GM12873 (cell line): ENCODE measurements around the gene TEX28.

Source experiments
- TF ChIP-seq, protein P1 (sequence below): IDR thresholded peaks from 2 replicates; pipeline ENCODE4 v1.5.1; 2012; ENCODE audit warnings: low read depth, mild to moderate bottlenecking, moderate library complexity, low read length, control low read depth; ENCODE audit not compliant: insufficient read depth; ENCODE audit errors: missing control alignments

Gene TEX28, protein sequence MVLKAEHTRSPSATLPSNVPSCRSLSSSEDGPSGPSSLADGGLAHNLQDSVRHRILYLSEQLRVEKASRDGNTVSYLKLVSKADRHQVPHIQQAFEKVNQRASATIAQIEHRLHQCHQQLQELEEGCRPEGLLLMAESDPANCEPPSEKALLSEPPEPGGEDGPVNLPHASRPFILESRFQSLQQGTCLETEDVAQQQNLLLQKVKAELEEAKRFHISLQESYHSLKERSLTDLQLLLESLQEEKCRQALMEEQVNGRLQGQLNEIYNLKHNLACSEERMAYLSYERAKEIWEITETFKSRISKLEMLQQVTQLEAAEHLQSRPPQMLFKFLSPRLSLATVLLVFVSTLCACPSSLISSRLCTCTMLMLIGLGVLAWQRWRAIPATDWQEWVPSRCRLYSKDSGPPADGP

DNA sequence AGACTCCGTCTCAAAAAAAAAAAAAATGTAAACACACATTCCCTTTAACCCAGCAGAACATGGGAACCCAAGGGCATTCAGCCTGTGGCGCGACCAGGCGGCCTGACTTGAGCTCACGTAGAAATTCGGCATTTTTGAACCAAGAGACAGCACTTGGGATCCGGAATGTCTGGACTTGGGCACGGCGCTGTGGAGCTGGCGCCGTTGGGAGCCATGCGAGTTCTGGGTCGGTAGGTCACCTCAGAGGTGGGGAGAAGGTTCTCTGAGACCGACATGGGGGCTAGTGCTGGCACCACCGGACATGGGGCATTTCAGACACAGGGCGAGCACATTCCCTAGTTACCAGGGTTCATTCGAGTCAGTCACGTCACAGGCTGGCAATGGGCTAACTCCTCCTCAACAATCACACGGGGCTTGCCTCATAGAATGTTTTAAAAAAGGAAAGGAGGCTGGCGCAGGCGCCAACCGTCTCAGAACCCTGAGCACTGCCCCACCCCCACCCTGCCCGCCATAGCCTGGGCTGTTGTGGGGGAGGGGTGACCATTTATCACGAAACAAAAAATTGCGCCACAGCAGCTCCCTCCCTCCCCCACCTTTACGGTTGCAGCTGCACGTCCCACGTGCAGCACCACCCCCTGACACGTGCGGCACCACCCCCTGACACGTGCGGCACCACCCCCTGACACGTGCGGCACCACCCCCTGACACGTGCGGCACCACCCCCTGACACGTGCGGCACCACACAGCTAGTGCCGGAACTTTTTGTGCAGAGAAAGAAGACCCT is at the start of gene TEX28:
TEX28 (minus strand) TSS at position 334 of the 784 bp plus-strand sequence. CDS start 3,007 bp downstream, outside the sequence.
- TF ChIP-seq, protein P1, sequence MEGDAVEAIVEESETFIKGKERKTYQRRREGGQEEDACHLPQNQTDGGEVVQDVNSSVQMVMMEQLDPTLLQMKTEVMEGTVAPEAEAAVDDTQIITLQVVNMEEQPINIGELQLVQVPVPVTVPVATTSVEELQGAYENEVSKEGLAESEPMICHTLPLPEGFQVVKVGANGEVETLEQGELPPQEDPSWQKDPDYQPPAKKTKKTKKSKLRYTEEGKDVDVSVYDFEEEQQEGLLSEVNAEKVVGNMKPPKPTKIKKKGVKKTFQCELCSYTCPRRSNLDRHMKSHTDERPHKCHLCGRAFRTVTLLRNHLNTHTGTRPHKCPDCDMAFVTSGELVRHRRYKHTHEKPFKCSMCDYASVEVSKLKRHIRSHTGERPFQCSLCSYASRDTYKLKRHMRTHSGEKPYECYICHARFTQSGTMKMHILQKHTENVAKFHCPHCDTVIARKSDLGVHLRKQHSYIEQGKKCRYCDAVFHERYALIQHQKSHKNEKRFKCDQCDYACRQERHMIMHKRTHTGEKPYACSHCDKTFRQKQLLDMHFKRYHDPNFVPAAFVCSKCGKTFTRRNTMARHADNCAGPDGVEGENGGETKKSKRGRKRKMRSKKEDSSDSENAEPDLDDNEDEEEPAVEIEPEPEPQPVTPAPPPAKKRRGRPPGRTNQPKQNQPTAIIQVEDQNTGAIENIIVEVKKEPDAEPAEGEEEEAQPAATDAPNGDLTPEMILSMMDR: no peak

DNA sequence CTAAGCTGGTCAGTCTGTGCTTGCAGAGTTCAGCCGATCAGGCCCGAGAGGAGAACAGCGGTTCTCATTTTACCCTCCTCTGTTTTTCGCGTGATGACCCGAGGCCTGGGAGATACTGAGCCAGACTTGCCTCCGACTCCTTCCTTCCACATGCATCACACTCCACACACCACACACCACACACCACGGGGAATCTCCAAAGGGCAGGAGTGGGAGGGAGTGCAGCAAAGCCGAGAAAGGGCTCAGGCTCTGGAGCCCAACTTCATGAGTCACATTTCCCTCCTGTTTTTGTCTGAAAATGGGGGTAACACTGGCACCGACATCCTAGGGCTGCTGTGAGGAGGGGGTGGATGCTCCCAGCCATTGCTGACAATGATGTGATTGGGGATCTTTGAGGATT is 39.6 kb upstream of the TEX28 start:
- TF ChIP-seq, protein P1: no peak

DNA sequence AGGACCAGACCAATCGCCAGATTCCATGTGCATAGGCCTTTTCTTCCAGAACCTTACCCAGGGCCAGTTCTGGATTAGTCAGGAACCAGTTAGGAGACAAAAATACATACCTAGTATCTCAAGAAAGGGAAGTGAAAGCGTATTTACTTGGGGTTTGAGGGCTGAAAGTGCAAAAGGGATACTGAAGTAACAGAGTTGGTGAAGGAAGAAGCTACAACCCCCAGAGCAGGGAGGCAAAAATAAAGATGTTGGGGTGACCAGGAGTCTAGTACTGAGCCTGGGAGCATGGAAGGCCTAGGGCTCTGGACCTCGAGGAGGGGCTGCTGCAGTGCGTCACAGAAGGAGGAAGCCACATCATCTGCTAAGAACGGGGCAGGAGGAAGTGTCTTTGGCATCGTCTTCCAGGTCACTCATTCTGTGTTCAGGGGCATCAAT is 38.9 kb upstream of the TEX28 start:
- TF ChIP-seq, protein P1: no peak

DNA sequence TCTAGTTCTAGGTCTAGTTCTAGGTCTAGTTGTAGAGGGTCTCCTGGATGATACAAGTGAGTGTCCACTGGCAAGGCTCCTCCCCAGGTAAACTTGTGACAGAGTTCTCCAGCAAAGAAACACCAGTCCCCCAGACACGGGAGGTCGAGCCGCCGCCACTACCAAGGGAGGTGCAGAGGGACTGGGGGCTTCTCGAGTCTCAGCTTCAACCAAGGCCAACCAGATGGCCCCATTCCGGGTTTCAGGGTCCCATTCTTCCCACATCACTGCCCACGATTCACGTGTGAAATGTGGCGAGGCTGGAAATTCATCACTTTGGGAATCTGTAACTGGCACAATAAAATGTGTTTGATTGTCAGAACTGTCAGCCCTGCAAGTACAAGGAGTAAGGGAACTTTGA is 38.2 kb upstream of the TEX28 start:
- TF ChIP-seq, protein P1: no peak

DNA sequence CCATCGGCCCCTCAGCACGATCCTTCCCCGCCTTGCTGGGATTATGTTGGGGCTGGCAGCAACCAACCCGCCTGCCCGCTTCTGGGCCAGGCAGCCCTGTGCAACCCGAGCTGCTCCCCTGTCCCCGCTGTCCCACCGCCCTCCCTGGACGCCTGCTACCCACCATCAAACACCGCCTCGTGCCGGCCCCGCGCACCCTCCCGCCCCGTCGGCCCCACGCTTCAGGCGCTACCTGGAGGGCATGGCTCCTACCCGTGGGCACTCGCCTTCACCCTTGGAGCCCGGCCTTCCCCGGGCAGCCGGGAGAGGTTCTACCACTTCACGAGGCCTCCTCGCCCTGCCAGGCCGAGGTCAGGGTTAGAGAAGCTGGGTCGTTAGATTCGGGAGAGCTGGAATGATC is 37.6 kb upstream of the TEX28 start:
- TF ChIP-seq, protein P1: no peak

DNA sequence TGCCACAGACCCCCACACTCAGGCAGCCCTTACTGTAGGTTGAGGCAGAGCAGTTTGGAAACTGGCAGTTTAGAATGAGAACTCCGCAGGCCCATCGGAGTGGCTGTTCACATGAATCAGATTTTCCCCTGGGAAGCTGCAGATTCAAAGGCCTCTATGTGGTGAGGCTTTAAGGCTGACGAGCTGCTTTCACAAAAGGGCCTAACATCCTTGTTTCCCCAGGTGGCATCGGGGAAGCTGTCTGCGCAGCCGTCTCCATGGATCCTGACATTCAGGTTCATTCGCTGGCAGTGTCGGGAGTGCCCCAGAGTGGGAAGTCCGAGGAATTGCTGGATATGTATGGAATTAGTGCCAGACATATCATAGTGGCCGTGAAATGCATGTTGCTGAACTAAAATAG is 34.4 kb upstream of the TEX28 start:
- TF ChIP-seq, protein P1: no peak

DNA sequence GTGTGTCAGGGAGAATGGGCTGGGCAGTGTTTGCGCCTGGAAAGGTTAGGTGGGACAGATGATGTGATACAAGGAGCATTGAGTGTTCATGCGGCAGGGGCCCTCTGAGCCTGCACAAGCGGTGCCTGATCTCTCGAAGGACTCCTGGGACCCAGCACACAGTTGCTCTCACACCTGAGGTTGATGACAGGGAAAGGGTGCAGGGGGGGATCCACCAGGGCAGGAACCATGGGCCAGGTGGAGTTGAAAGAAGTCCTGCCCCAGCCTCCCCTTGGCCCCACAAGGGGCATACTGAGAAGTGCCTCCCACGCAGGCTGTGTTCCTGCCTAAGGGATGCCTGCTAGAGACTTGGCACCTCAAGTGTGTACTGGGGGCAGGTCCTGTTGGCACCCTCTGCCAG is 33.7 kb upstream of the TEX28 start:
- TF ChIP-seq, protein P1: no peak
